Renal cortex interstitium (tissue), 15 donors: ENCODE results near the gene CAMSAP3. TPM values are rescaled to one million over a fixed set of nuclear protein-coding genes. Genes with fewer than 3 reads are reported as not detected.

Experiments used
- DNase-seq, 11 donors: peaks; one replicate each; pipeline ENCODE4 v3.0.0-alpha.2; 2013; ENCODE audit warnings: low read depth in 9 of 11, low spot score in 4 of 11; ENCODE audit errors: extremely low read depth in 1 of 11
- long read RNA-seq, 16 experiments: transcript quantifications; one replicate each; lab custom pipeline, GENCODE V29; 2026
- polyA plus RNA-seq, 3 donors: library from polyadenylated mRNA; unstranded; fragments of 120-200 nt; gene quantifications; one replicate each; pipeline ENCODE4 v1.2.1, GENCODE V29; 2013; ENCODE audit not compliant: insufficient read length in 3 of 3

The CAMSAP3 gene, protein sequence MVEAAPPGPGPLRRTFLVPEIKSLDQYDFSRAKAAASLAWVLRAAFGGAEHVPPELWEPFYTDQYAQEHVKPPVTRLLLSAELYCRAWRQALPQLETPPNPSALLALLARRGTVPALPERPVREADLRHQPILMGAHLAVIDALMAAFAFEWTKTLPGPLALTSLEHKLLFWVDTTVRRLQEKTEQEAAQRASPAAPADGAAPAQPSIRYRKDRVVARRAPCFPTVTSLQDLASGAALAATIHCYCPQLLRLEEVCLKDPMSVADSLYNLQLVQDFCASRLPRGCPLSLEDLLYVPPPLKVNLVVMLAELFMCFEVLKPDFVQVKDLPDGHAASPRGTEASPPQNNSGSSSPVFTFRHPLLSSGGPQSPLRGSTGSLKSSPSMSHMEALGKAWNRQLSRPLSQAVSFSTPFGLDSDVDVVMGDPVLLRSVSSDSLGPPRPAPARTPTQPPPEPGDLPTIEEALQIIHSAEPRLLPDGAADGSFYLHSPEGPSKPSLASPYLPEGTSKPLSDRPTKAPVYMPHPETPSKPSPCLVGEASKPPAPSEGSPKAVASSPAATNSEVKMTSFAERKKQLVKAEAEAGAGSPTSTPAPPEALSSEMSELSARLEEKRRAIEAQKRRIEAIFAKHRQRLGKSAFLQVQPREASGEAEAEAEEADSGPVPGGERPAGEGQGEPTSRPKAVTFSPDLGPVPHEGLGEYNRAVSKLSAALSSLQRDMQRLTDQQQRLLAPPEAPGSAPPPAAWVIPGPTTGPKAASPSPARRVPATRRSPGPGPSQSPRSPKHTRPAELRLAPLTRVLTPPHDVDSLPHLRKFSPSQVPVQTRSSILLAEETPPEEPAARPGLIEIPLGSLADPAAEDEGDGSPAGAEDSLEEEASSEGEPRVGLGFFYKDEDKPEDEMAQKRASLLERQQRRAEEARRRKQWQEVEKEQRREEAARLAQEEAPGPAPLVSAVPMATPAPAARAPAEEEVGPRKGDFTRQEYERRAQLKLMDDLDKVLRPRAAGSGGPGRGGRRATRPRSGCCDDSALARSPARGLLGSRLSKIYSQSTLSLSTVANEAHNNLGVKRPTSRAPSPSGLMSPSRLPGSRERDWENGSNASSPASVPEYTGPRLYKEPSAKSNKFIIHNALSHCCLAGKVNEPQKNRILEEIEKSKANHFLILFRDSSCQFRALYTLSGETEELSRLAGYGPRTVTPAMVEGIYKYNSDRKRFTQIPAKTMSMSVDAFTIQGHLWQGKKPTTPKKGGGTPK
- polyA plus RNA-seq, result 10 to 100 TPM; 16.4 to 25.4 (median 22.4) TPM
- long read RNA-seq, donor 1, partial matches to known transcripts, result 0 of 3 reads
- long read RNA-seq, donor 1, other reads (novel, unspliced or antisense), result 0 of 3 reads
- long read RNA-seq, donor 2, partial matches to known transcripts, result 0 of 1 reads
- long read RNA-seq, donor 2, other reads (novel, unspliced or antisense), result 0 of 1 reads
- long read RNA-seq, donor 3, partial matches to known transcripts, result 48 of 63 reads
- long read RNA-seq, donor 3, other reads (novel, unspliced or antisense), result 11 of 63 reads
- long read RNA-seq, donor 4, result 0 reads
- long read RNA-seq, donor 5, result 0 reads
- long read RNA-seq, donor 6, partial matches to known transcripts, result 47 of 61 reads
- long read RNA-seq, donor 6, other reads (novel, unspliced or antisense), result 12 of 61 reads
- long read RNA-seq, donor 7, partial matches to known transcripts, result 0 of 2 reads
- long read RNA-seq, donor 7, other reads (novel, unspliced or antisense), result 0 of 2 reads
- long read RNA-seq, donor 8, result 0 reads
- long read RNA-seq, donor 9, result 0 reads
- long read RNA-seq, donor 10, result 0 reads
- long read RNA-seq, donor 11, result 0 reads
- long read RNA-seq, donor 12, partial matches to known transcripts, result 23 of 29 reads
- long read RNA-seq, donor 12, other reads (novel, unspliced or antisense), result 6 of 29 reads
- long read RNA-seq, donor 13, result 0 reads
- long read RNA-seq, donor 14, partial matches to known transcripts, result 28 of 41 reads
- long read RNA-seq, donor 14, other reads (novel, unspliced or antisense), result 13 of 41 reads
- long read RNA-seq, donor 15, result 0 reads
- long read RNA-seq, donor 16, partial matches to known transcripts, result 99 of 130 reads
- long read RNA-seq, donor 16, other reads (novel, unspliced or antisense), result 30 of 130 reads

DNA sequence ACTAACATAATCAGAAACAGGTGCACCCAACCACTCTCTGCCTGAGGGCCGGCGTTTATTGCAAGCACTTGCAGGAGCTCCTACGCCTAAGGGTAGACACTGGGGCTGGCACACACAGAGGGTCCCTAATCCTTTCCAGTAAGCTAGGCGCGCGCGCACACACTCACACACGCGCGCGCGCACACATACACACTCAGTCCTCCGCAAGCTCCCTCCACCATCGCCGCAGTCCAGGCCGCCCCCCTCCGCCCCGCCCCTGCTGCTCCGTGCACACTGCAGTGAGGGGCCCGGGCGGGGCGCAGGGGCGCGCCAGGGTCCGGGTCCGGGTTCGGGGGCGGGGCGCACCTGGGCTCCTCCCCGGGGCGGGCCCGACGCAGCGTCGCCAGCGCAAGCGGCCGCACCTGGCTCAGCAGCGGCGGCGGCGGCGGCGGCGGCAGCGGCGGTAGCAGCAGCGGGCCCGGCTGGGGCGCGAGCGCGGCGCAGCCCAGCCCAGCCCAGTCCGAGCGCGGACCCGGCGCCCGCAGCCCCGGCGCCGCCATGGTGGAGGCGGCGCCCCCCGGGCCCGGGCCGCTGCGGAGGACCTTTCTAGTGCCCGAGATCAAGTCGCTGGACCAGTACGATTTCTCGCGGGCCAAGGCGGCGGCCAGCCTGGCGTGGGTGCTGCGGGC is at the start of gene CAMSAP3:
CAMSAP3 (plus strand) TSS at position 398 of the 668 bp plus-strand sequence; CDS start at position 538, 140 bp downstream.
- peak in 10 of 11 donors; percentile 18 to 69 (median 46) for DNase-seq

DNA sequence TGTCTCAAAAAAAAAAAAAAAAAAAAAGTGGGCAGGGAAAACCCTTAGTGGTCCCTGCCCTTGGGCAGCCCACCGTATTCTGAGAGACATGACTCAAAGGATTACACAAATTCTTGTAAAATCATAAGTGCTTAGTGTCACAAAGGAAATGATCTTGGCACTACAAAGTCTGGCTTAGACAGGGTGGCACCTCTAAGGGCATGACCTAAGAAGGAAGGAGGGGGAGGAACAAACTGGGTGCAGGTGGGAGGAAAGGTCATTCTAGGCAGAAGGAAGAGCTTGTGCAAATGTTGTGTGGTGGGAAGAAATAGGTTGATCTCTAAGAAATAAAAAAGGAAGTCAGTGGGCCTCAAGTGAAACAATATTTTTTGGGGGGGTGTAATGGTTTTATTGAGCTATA is 49.8 kb upstream of the CAMSAP3 start:
- DNase-seq, result no peak

- DNase-seq, result no peak
Observed at GRCh38 chr19:7547159-7547558, 48.5 kb upstream of the CAMSAP3 start.

DNA sequence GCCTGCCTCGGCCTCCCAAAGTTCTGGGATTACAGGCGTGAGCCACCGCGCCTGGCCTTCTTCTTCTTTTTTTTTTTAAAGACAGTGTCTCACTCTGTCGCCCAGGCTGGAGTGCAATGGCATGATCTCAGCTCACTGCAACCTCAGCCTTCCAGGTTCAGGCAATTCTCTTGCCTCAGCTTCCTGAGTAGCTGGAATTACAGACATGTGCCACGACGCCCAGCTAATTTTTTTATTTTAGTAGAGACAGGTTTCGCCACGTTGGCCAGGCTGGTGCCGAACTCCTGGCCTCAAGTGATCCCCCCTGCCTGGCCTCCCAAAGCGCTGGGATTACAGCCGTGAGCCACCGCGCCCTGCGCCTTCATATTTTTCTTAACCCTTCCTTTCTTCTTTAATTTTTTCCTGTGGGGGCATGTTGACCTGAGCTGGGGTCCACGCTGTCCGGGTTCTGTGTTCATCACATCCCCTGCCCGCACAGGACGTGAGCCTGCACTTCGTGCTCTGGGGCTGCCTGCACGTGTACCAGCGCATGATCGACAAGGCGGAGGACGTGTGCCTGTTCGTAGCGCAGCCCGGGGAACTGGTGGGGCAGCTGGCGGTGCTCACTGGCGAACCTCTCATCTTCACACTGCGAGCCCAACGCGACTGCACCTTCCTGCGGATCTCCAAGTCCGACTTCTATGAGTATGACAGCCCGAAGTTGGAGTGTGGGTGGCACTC is 46.1 kb upstream of the CAMSAP3 start:
- DNase-seq, result no peak

DNA sequence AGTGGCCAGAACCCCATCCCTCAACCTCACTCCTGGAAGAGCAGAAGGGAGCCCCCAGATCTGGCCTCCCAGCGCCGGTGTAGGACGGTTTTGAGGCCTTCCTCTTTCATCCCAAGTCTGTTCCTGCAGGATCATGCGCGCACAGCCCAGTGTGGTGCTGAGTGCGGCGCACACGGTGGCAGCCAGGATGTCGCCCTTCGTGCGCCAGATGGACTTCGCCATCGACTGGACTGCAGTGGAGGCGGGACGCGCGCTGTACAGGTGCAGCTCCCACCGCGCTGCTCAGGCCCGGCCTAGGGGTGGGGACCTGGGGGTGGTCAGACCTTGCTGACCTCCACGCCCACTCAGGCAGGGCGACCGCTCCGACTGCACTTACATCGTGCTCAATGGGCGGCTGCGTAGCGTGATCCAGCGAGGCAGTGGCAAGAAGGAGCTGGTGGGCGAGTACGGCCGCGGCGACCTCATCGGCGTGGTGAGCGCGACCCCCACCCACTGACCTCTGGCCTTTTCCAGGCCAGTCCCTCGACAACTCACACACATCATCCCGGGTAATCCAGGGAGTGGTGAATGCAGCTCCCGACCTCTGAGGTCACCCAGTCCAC is 45.4 kb upstream of the CAMSAP3 start:
- DNase-seq, result no peak

DNA sequence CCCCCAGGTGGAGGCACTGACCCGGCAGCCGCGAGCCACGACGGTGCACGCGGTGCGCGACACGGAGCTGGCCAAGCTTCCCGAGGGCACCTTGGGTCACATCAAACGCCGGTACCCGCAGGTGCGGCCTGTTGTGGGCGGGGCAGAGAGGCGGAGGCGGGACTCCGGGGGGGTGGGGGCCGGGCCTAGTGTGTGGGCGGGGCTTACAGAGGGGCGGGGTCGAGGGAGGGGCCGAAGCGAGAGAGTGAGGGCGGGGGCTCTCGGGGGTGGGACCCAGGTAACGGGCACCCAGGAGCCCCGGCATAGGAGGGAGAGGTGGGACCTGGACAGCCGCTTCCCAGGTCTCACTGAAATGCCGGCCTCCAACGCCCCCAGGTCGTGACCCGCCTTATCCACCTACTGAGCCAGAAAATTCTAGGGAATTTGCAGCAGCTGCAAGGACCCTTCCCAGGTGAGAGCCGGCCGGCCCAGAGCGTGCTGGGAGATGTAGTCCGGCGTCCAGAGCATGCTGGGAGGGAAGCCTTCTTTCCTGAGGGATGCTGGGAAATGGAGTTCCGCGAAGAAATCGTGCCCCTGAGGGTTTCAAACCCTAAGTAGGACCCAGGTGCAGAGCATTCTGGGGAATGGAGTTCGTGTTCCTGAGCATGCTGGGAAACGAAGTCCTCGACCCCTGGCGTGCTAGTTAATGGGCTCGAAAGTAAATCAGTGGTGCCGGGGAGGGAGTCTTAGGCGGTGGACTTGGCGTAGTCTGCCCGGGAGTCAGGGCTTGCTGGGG is 44.5 kb upstream of the CAMSAP3 start:
- peak; percentile 80 to 95 (median 86) for DNase-seq

DNA sequence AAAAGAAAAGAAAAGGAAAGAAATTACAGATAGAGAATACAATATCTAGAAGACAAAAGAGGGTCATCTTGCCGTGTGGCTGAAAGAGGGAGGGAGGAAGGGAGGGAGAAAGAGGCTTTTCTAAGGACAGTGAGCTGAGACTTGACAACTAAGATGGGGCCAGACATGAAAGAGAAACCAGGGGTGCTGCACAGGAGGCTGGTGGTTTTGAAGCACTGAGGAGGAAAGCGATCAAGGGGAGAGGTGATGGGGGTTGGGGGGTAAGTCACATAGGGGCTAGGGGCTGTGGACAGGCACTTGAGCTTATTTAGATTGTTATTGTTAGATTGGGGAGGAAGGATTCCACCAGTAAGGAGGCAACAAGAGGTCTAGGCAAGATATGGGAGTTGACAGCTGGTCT is 42.9 kb upstream of the CAMSAP3 start:
- DNase-seq, result no peak

DNA sequence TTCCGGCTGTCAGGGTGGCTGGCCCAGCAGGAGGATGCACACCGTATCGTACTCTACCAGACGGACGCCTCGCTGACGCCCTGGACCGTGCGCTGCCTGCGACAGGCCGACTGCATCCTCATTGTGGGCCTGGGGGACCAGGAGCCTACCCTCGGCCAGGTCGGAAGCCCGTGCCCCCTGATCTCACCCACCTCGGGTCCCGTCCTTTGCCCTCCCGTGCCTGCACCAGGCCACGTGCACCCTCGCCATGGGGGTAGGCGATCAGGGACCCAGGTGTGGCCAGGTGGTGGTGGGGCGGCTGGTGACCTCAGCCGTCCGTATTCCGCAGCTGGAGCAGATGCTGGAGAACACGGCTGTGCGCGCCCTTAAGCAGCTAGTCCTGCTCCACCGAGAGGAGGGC is 41.1 kb upstream of the CAMSAP3 start:
- DNase-seq, result no peak

- DNase-seq, result no peak
Observed at GRCh38 chr19:7554990-7555864, 40.4 kb upstream of the CAMSAP3 start.

DNA sequence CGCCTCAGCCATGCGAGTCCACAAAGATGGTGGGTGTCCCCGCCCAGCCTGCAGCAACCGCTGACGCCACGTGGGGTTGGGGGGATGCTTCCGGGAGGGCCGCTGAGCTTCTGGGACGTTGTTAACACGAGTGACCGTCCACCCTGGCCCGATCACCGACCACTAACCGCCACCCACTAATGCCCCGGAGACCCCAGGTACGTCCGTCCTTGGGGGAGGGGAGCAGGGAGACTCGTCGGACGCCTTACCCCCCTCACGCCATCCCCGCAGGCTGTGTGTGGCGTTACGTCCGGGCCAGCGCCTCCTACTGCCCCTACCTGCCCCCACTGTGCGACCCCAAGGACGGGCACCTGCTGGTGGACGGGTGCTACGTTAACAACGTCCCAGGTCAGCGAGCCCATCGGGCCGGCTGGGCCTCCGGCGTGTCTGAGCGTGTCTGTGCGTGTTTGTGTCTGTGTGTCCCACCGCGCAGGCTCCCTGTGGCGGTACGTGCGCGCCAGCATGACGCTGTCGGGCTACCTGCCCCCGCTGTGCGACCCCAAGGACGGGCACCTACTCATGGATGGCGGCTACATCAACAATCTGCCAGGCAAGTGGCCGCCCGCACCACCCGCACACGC is 38.9 kb upstream of the CAMSAP3 start:
- no peak for DNase-seq

- DNase-seq, result no peak
Observed at GRCh38 chr19:7558667-7559066, 37.0 kb upstream of the CAMSAP3 start.

GRCh38 chr19:7559102-7559501 is 36.6 kb upstream of the CAMSAP3 start:
- no peak for DNase-seq

- DNase-seq, result no peak
Observed at GRCh38 chr19:7560255-7560654, 35.4 kb upstream of the CAMSAP3 start.

DNA sequence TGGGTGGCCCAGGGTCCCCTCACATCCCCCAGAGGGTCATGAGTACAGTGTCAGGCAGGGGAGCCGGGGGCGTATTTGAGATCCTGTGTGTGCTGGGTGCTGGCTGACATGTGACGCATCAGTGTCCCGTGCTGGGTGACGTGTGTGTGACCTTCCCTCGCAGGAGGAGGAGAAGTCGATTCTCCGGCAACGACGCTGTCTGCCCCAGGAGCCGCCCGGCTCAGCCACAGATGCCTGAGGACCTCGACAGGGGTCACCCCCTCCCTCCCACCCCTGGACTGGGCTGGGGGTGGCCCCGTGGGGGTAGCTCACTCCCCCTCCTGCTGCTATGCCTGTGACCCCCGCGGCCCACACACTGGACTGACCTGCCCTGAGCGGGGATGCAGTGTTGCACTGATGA is 34.3 kb upstream of the CAMSAP3 start:
- no peak for DNase-seq
